Measurements from ENCODE around the gene TP53BP1.

DNA sequence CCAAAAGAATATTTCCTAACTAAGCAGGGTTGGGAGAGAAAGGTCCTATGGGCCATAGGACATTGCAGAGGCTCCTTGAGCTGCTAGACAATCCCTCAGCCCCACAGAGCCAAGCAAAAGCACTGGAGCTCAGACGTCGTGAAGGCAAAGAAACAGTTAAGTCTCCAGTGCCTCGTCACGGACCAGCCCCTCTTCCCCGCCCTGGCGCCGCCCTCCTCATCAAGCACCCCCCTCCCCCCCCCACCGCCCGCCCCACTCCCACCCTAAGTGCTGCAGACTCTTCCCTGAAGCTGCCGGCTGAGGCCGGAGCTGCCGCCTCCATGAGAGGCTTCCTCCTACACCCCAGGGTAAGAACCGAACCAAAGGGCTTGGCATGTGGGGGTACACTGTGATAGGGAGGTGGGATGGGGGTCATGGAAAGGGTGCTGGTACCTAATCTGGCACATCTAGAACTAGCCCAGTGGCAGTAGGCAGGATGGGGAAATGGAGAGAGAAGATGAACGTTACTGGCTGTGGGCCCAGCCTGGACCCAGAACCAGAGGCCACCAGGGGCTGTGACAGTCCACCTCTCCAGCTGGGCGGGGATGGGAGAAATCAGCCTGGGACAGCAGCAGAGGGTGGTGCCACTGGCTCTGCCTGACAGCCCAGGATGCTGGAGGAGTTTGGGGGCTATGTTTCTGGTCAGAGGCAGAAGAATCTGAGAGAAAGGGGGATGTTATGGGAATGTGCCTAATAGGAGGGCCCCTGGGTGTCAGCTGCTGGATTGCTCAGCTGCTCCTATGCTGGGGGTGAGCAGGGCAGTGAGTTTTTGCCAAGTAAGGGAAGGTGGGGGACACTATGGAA is 24.6 kb upstream of the TP53BP1 start, which contains the start of gene MAP1A:
- TF ChIP-seq CTCF (IDR thresholded peaks at IDR 0.05; ENCODE audit: low read depth, low read length, poor library complexity, severe bottlenecking) (no peak), EZH2phosphoT487 (IDR thresholded peaks at IDR 0.05; ENCODE audit: borderline replicate concordance, low read length) (no peak)
